RWPE2 (cell line): ENCODE results near the gene LAPTM5.

Experiments used
- ATAC-seq: fragments of 200-7000 bp; cut with Tn5 transposase; 3 replicates; pipeline ENCODE4 v1.9.1; 2021; ENCODE audit warnings: low read depth
- DNase-seq: peaks from one replicate; pipeline ENCODE4 v3.0.0-alpha.2; 2020; ENCODE audit warnings: low spot score
- H3K27ac ChIP-seq: fragments of 450-650 bp; 2 replicates; pipeline ENCODE4 v1.5.1; 2017; ENCODE audit warnings: mild to moderate bottlenecking; ENCODE audit not compliant: poor library complexity, severe bottlenecking
- H3K27me3 ChIP-seq: fragments of 250-450 bp; sonication (Bioruptor Pico); 2 replicates; pipeline ENCODE4 v1.5.1; 2021; ENCODE audit warnings: mild to moderate bottlenecking, moderate library complexity; ENCODE audit not compliant: insufficient read depth, poor library complexity, severe bottlenecking
- H3K36me3 ChIP-seq: fragments of 250-450 bp; sonication (Bioruptor Pico); 2 replicates; pipeline ENCODE4 v1.5.1; 2020; ENCODE audit warnings: low read depth, mild to moderate bottlenecking, moderate library complexity
- H3K4me1 ChIP-seq: fragments of 250-450 bp; sonication (Bioruptor Pico); 2 replicates; pipeline ENCODE4 v1.5.1; 2021; ENCODE audit warnings: mild to moderate bottlenecking, moderate library complexity; ENCODE audit not compliant: insufficient read depth, poor library complexity, severe bottlenecking
- H3K4me3 ChIP-seq: fragments of 250-450 bp; sonication (Bioruptor Pico); 2 replicates; pipeline ENCODE4 v1.5.1; 2021; ENCODE audit warnings: mild to moderate bottlenecking, moderate library complexity; ENCODE audit not compliant: severe bottlenecking
- H3K9me3 ChIP-seq: fragments of 250-450 bp; sonication (Bioruptor Pico); 2 replicates; pipeline ENCODE4 v1.5.1; 2021; ENCODE audit warnings: mild to moderate bottlenecking, moderate library complexity; ENCODE audit not compliant: severe bottlenecking
- TF ChIP-seq, protein P1 (sequence below): fragments of 450-650 bp; IDR thresholded peaks from one replicate; pipeline ENCODE4 v1.5.1; 2017; ENCODE audit warnings: mild to moderate bottlenecking, moderate library complexity; ENCODE audit not compliant: poor library complexity, severe bottlenecking

The LAPTM5 gene

DNA sequence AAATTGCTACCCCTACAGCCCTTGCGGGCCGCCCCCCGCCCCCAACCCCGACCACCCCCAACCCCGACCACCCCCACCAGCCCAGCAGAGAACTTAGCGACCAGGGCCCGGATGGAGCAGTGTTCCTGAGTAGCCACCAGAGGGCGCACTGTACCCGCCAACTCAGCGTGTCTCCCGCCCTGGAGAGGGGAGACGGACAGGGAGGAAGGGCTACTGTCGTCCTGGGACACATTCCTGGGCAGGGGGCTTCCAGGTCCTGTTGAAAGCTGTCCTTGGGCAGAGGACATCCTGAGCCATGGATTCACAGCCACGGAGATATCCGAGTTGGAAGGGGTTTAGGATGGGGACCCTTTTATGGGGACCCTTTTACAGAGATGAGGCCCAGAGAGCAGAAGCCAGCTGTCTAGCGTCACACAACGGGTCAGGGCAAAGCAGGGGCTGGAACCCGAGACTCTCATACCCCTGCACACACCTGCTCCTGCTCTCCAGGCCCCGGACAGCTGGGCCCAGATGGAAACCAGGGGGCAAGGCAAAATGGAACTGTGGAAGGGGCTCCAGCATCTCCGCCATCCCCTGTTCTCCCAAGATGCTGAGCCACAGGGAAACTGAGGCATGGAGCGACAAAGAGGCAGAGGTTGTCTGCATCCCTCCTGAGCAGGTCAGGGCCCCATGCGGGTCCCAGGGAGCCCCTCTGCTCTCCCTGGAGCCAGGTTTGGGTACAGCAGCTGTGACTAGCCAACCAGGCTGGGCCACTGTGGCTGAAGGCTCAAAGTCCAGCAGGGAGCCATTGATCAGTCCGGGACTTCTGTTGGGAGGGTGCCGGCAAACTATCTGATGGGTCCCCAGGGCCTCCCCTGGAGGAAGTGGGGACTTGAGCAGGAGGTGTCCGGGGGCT is 25.0 kb upstream of the LAPTM5 start:
- H3K4me3 ChIP-seq: no peak overlapping the region
- peaks cover 16% of the 10 kb centered on the region for H3K4me1 ChIP-seq
- no peak for DNase-seq
- no peaks in the 10 kb centered on the region for H3K36me3 ChIP-seq
- H3K27me3 ChIP-seq: no peaks in the 10 kb centered on the region
- ATAC-seq: peak; percentile 64
- TF ChIP-seq, protein P1, sequence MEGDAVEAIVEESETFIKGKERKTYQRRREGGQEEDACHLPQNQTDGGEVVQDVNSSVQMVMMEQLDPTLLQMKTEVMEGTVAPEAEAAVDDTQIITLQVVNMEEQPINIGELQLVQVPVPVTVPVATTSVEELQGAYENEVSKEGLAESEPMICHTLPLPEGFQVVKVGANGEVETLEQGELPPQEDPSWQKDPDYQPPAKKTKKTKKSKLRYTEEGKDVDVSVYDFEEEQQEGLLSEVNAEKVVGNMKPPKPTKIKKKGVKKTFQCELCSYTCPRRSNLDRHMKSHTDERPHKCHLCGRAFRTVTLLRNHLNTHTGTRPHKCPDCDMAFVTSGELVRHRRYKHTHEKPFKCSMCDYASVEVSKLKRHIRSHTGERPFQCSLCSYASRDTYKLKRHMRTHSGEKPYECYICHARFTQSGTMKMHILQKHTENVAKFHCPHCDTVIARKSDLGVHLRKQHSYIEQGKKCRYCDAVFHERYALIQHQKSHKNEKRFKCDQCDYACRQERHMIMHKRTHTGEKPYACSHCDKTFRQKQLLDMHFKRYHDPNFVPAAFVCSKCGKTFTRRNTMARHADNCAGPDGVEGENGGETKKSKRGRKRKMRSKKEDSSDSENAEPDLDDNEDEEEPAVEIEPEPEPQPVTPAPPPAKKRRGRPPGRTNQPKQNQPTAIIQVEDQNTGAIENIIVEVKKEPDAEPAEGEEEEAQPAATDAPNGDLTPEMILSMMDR: peak; percentile 79
- no peak overlapping the region for H3K27ac ChIP-seq
- no peaks in the 10 kb centered on the region for H3K9me3 ChIP-seq

DNA sequence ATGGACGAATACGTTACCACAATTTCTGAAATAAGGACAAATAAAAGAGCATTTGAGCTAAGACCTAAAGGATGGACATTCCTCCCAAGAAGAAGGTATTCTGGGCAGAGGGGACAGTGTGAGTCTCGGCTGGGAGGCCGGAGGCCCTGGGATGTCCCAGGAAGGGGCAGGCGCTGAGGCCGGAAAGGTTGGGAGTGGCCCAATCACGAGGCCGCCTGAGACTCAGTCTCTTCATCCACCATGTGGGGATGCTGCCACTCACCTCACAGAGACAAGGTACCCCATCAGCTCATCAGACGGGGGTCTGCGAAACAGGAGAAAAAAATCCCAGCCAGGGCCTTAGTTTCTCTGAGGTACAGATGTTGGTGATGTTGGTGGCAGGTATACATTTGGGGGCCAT is 24.3 kb upstream of the LAPTM5 start:
- no peak overlapping the region for H3K27ac ChIP-seq
- no peaks in the 10 kb centered on the region for H3K27me3 ChIP-seq
- ATAC-seq: no peak
- peaks cover 9% of the 10 kb centered on the region for H3K4me1 ChIP-seq
- TF ChIP-seq, protein P1: no peak
- H3K36me3 ChIP-seq: no peaks in the 10 kb centered on the region
- no peak overlapping the region for H3K4me3 ChIP-seq
- no peak for DNase-seq
- H3K9me3 ChIP-seq: no peaks in the 10 kb centered on the region

DNA sequence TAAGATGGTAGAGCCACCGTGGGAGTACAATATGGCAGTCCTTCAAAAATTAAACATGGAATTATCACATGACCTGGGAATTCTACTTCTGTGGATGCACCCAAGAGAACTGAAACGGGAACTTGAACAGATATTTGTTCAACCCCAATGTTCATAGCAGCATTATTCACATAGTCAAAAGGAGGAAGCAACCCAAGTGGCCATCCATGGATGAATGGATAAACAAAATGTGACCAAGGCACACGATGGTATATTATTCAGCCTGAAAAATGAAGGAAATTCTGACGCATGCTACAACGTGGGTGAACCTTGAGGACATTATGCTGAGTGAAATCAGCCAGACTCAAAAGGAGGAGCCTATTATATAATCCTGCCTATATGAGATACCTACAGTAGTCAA is 22.8 kb upstream of the LAPTM5 start:
- TF ChIP-seq, protein P1: no peak
- no peak overlapping the region for H3K27ac ChIP-seq
- no peaks in the 10 kb centered on the region for H3K9me3 ChIP-seq
- no peaks in the 10 kb centered on the region for H3K27me3 ChIP-seq
- no peaks in the 10 kb centered on the region for H3K36me3 ChIP-seq
- peaks cover 6% of the 10 kb centered on the region for H3K4me1 ChIP-seq
- ATAC-seq (no peak), DNase-seq (no peak)
- no peak overlapping the region for H3K4me3 ChIP-seq

DNA sequence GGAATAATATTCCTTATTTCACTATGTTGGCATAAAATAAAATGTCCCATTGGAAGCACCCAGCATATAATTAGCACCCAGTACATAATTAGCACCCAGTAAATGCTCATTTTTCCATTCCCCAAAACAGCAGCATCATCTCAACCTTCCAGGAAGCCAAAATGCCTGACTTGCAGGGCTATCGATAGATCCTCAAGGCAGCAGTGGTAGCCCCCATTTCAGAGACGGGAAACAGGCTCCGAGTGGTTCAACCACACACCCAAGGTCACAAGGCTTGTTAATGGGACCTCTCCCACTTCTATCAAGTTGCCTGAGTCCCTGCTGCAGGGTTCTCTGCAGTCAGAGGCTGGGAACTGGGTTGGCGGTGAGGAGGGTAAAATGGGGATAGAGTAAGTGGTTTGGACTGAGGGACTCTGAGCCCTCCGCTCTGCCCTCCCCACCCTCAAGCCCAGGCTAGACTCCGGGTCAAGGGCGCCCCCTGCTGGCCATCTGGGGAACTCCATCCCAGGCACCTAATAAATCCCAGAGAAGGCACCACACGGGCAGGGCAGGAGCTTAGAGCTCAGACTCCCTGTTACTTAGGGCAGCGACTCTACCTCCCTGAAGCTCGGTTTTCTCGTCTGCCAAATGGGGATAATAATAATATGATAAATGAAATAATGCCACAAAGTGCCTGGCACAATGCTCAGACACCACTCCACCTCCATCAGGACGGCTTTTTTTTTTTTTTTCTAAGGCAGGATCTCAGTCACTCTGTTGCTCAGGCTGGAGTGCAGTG is 21.9 kb upstream of the LAPTM5 start:
- H3K36me3 ChIP-seq: no peaks in the 10 kb centered on the region
- no peaks in the 10 kb centered on the region for H3K9me3 ChIP-seq
- H3K4me3 ChIP-seq: no peak overlapping the region
- no peak for DNase-seq
- TF ChIP-seq, protein P1: peak; percentile 94
- no peak overlapping the region for H3K27ac ChIP-seq
- H3K27me3 ChIP-seq: no peaks in the 10 kb centered on the region
- H3K4me1 ChIP-seq: peaks cover 6% of the 10 kb centered on the region
- peak; percentile 66 for ATAC-seq
